Epithelial cell of proximal tubule (primary cell): ENCODE results near the gene LRP10. TPM values are rescaled to one million over a fixed set of nuclear protein-coding genes. Genes with fewer than 3 reads are reported as not detected.
"Not testable (repeated sequence)": the region's sequence is repeated elsewhere in the genome, so short reads cannot be mapped to it uniquely, and the experiment has no call there.

Experiments used
- DNase-seq: peaks from one replicate; pipeline ENCODE4 v3.0.0-alpha.2; 2011; ENCODE audit warnings: low read depth
- H3K4me3 ChIP-seq: 2 replicates; pipeline ENCODE4 v1.5.1; 2011; ENCODE audit warnings: low read depth, mild to moderate bottlenecking, low read length
- CTCF ChIP-seq: conservative IDR thresholded peaks from 2 replicates; pipeline ENCODE4 v1.5.1; 2012; ENCODE audit warnings: low read depth, mild to moderate bottlenecking, low read length
- total RNA-seq: library from RNA; depleted of rRNA; stranded (reverse); fragments of >200 nt; gene quantifications from 2 replicates; pipeline ENCODE4 v1.2.3, GENCODE V29; 2015

The LRP10 gene
- total RNA-seq, 1 donor from 2014 or later = 102 TPM

GRCh38 chr14:22903742-22904087, 32.2 kb downstream of the LRP10 start:
- TF ChIP-seq CTCF = no peak
- DNase-seq = no peak
- no peak overlapping the region for H3K4me3 ChIP-seq

- TF ChIP-seq CTCF = no peak
- no peak overlapping the region for H3K4me3 ChIP-seq
These were observed 34.1 kb downstream of the LRP10 start for GRCh38 chr14:22905627-22906026.

GRCh38 chr14:22906073-22906472, 34.5 kb downstream of the LRP10 start:
- TF ChIP-seq CTCF = no peak
- no peak for DNase-seq
- no peak overlapping the region for H3K4me3 ChIP-seq

More at GRCh38 chr14:22905627-22906026, 34.1 kb downstream of the LRP10 start:
- no peak for DNase-seq

GRCh38 chr14:22907429-22907828, 35.9 kb downstream of the LRP10 start:
- DNase-seq = no peak
- no peak for TF ChIP-seq CTCF
- H3K4me3 ChIP-seq = no peak overlapping the region

- DNase-seq = no peak
- TF ChIP-seq CTCF = no peak
- H3K4me3 ChIP-seq = no peak overlapping the region
These were observed 37.1 kb downstream of the LRP10 start for GRCh38 chr14:22908601-22909000.

GRCh38 chr14:22910916-22911315, 39.4 kb downstream of the LRP10 start:
- DNase-seq = no peak
- no peak for TF ChIP-seq CTCF
- H3K4me3 ChIP-seq = no peak overlapping the region

GRCh38 chr14:22914836-22915235, 43.3 kb downstream of the LRP10 start:
- not testable (repeated sequence) for DNase-seq, H3K4me3 ChIP-seq
